SJSA1 (cell line): ENCODE results near the gene CEP128. TPM values are rescaled to one million over a fixed set of nuclear protein-coding genes. Genes with fewer than 3 reads are reported as not detected.

Experiments used
- DNase-seq, 2 experiments: peaks; one replicate each; pipeline ENCODE4 v3.0.0-alpha.2; 2015 to 2020; ENCODE audit warnings: low spot score in 2 of 2, low read depth in 1 of 2
- H3K27ac ChIP-seq: fragments of 250-450 bp; sonication (Bioruptor Pico); 2 replicates; pipeline ENCODE4 v1.5.1; 2020; ENCODE audit warnings: mild to moderate bottlenecking, moderate library complexity
- H3K27me3 ChIP-seq: fragments of 250-450 bp; sonication (Bioruptor Pico); replicated peaks from 2 replicates; pipeline ENCODE4 v1.5.1; 2020; ENCODE audit warnings: mild to moderate bottlenecking, moderate library complexity
- H3K36me3 ChIP-seq: fragments of 250-450 bp; sonication (Bioruptor Pico); 2 replicates; pipeline ENCODE4 v1.5.1; 2020; ENCODE audit warnings: mild to moderate bottlenecking
- H3K4me1 ChIP-seq: fragments of 250-450 bp; sonication (Bioruptor Pico); replicated peaks from 2 replicates; pipeline ENCODE4 v1.6.1; 2021; ENCODE audit warnings: mild to moderate bottlenecking
- H3K4me3 ChIP-seq: fragments of 250-450 bp; sonication (Bioruptor Pico); 2 replicates; pipeline ENCODE4 v1.5.1; 2020; ENCODE audit warnings: mild to moderate bottlenecking
- H3K9me3 ChIP-seq: fragments of 250-450 bp; sonication (Bioruptor Pico); replicated peaks from 2 replicates; pipeline ENCODE4 v1.5.1; 2020; ENCODE audit warnings: mild to moderate bottlenecking
- total RNA-seq: library from RNA; depleted of rRNA; stranded (reverse); fragments of >200 nt; shearing (Covaris generic); gene quantifications from 2 replicates; pipeline ENCODE4 v1.2.3, GENCODE V29; 2014

Gene CEP128
- total RNA-seq, 1 experiment from 2014 or later: 5.2 TPM

DNA sequence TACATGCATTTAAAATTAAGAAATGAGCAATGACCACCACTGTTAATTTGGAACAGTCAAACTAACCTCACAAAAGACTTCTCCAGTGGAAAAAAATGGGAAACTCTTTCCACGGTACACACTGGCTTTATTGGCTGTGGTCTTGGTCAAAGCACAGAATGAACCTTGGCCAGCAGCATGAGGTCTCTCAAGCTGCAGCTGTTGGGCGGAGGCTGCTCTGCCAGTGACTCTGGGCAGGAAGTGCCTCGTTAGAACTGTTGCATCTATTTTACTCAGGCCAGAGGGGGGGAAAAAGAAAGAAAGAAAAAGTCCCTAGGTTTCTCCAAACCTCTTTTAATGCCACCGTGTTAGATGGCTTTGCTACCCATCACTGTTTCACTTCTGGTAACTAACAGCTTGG lies 450.4 kb downstream of the CEP128 start:
- peak in 1 of 2 experiments; percentile 11 for DNase-seq
- H3K27ac ChIP-seq: no peak overlapping the region
- H3K36me3 ChIP-seq: no peaks in the 10 kb centered on the region
- no peaks in the 10 kb centered on the region for H3K27me3 ChIP-seq
- H3K4me3 ChIP-seq: no peak overlapping the region
- no peaks in the 10 kb centered on the region for H3K9me3 ChIP-seq
- peaks cover 11% of the 10 kb centered on the region; the same call in 1 of the 2 replicates for H3K4me1 ChIP-seq

DNA sequence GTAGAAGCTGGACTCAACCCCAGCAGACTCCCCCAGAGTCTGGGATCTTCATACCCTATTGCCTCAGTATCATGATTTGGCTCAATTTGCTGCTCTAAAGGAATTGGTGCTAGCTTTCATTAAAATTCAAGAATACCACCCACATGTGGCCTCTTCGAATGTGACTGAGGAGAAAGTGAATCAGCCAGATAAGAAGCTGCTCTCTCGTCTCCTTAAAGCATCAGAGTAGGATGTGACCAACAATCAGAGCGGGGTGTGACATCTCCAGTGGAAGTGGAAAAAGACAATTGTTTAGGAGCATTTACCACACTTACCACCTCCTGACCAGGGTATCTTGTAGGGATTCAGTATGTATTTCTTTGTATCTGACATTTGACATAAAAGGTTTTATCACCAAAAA lies 452.0 kb downstream of the CEP128 start:
- H3K27ac ChIP-seq: no peak overlapping the region
- no peaks in the 10 kb centered on the region for H3K27me3 ChIP-seq

DNA sequence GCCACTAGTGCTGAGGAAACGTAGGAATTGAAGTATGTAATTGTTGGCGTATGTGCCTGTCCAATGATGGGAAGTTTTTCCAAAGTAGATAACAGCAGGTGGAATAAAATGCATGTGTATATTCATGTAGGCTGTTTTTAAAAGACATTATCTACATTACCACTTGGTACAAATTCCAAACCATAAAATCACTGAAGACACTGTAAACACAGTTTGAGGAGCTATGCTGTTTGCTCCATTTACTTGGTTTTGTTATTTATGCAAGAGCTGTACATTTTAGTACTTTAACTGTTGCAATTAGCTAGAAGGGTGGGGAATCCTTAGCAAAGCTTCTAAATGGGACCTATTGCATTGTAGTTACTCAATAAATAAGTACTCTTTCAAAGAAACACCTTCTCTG lies 455.8 kb downstream of the CEP128 start:
- no peak overlapping the region for H3K27ac ChIP-seq
- DNase-seq: no peak
- no peak overlapping the region for H3K4me3 ChIP-seq
- no peaks in the 10 kb centered on the region for H3K36me3 ChIP-seq
- H3K9me3 ChIP-seq: peaks cover 5% of the 10 kb centered on the region
- H3K27me3 ChIP-seq: no peaks in the 10 kb centered on the region
- H3K4me1 ChIP-seq: no peaks in the 10 kb centered on the region; the same call in 1 of the 2 replicates

More for the DNA sequence above, 452.0 kb downstream of the CEP128 start:
- DNase-seq: no peak
- Histone ChIP-seq H3K9me3 (peaks cover 2% of the 10 kb centered on the region; the same call in 1 of the 2 replicates), H3K4me3 (no peak overlapping the region), H3K36me3 (no peaks in the 10 kb centered on the region), H3K4me1 (peaks cover 11% of the 10 kb centered on the region; the same call in 1 of the 2 replicates)

DNA sequence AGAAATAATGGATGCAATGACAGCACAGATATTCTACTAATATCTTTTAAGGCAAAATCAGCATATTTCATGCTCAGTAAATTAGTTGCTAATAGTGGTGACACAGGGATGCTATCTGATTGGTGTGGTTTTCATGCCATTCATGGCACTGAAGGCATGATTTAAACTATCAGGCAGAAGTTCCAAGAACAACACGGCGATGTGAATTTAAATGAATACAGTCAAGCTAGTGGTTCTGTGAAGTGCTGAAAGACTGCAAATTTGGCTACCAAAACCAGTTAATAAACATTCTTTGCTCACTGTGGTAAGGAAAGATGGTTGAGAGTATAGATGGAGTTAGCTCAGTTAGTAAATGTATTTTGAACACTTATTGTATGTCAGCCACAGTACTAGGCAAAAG lies 458.2 kb downstream of the CEP128 start:
- Histone ChIP-seq H3K36me3 (no peaks in the 10 kb centered on the region), H3K27me3 (no peaks in the 10 kb centered on the region), H3K9me3 (peaks cover 5% of the 10 kb centered on the region), H3K4me3 (no peak overlapping the region), H3K4me1 (no peaks in the 10 kb centered on the region), H3K27ac (no peak overlapping the region)
- DNase-seq: no peak

DNA sequence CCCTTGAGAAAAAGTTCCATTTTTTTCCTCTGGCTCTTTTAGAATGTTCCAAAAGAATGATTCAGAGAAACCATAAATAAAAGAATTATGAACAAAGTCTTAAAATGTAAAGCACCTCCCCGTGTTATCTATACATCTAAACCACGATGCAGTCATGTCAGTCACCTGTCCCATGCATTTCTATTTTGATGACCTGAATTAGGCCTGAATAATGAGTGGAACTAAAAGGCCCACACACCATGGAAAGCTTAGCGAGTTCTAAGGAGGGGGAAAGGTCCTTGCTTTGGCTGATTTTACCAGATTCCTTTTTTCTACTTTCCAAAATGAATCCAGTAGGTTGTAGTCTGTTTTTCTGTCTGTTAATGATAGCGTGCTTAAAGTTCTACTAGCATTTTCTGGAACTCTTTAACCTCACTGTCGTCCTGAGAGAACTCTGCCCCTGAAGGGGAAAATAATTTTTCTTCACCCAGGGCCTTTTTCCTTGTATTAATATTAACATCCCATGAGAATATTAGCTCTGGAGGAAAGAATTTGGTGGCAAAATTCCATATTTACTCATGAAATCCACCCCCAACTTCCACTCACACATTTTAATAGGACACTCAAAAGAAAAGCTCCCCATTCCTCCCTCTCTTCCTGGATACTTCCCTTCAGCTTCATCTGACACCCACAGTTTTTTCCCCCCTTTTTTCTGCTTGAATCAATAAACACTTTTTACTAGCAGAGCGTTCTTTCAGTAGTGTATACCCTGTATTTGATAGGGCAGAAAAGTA lies 464.0 kb downstream of the CEP128 start:
- no peak for DNase-seq
- H3K4me1 ChIP-seq: peaks cover 38% of the 10 kb centered on the region
- peak overlapping the region; percentile 87 for H3K27ac ChIP-seq
- no peak overlapping the region for H3K4me3 ChIP-seq
- no peaks in the 10 kb centered on the region for H3K36me3 ChIP-seq
- no peaks in the 10 kb centered on the region; the same call in 1 of the 2 replicates for H3K9me3 ChIP-seq
- H3K27me3 ChIP-seq: no peaks in the 10 kb centered on the region

DNA sequence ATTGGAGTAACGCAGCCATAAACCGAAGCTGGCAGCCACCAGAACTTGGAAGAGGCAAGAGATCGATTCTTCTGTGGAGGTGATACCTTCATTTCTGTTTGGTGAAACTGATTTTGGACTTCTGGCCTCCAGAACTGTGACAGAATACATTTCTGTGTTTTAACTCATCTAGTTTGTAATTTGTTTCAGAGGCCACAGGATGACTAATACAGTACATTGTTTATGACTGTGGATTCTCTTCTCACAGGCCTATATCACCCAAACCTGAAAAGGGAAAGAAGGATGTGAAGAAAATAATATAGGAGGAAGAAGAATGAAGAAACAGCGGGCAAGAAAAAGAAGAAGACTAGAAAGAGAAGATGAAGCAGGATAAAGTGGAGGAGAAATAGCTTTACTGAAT lies 466.5 kb downstream of the CEP128 start:
- no peaks in the 10 kb centered on the region; the same call in 1 of the 2 replicates for H3K9me3 ChIP-seq
- H3K36me3 ChIP-seq: no peaks in the 10 kb centered on the region
- peak in 1 of 2 experiments; percentile 76 for DNase-seq
- no peak overlapping the region for H3K4me3 ChIP-seq
- peak overlapping the region; percentile 87 for H3K27ac ChIP-seq
- H3K27me3 ChIP-seq: no peaks in the 10 kb centered on the region
- H3K4me1 ChIP-seq: peaks cover 38% of the 10 kb centered on the region

DNA sequence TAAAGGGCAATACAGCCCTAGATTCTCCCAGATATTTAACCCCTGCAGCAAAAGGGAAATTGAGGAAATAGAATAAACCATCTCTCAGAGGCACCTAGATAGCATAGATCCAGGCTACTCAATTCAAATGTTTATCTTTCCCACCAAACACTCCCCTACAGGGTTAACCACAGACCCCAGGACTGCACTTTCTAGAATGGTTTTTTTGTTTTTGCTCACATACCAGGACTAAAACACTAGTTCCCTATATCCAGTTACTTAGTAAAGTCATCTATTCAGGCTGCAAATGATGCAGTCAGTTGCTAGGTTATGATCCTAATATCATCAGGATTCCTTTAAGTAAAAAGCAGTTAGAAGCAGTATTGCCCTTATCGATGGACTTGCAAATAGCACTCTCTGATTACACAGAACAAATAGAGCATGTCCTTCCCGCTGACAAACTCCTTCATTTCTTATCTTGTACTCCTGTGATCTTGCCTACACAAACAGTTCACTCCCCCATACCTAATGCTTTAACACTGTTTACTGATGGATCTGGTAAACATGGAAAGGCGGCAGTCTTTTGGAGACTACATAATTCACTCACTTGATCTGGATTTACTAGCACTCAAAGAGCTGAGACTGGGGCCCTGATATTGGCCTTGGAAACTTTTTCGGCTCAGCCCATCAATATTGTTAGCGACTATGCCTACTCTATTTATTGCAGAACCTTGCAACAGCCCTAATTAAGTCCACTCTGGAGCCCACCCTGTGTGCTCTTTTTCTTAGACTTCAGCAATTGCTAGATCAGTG lies 473.0 kb downstream of the CEP128 start:
- Histone ChIP-seq H3K27ac (no peak overlapping the region), H3K27me3 (no peaks in the 10 kb centered on the region), H3K9me3 (no peaks in the 10 kb centered on the region; the same call in none of the 2 replicates), H3K4me1 (peaks cover 26% of the 10 kb centered on the region), H3K36me3 (no peaks in the 10 kb centered on the region), H3K4me3 (no peak overlapping the region)
- DNase-seq: no peak

DNA sequence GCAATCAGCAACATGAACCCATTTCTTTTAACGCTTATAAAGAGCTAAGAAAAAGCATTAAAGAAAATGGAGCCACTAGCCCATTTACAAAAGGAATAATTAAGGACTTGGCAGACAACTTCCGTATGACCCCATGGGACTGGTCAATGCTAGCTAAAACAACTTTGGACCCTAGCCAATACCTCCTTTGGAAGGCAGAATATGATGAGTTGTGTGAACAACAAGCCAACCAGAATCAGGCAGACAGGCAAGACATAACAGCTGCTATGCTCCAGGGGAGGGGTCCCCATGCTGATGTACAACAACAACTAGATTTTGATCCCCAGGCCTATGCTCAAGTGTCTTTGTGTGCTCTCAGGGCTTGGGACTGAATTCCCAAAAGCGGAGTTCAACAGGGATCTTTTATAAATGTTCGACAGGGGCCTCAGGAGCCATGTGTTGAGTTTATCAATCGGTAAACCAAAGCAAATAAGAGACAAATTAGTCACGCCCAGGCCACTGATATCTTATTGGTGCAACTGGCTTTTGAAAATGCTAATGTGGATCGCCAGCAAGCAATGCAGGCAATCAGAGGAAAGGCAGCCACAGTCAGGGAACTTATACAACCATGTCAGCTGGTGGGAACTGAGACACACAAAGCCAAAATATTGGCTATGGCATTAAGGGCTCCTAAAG lies 475.9 kb downstream of the CEP128 start:
- H3K27ac ChIP-seq: peak overlapping the region; percentile 98
- no peaks in the 10 kb centered on the region for H3K36me3 ChIP-seq
- H3K27me3 ChIP-seq: no peaks in the 10 kb centered on the region
- H3K4me1 ChIP-seq: peaks cover 32% of the 10 kb centered on the region
- no peaks in the 10 kb centered on the region; the same call in 1 of the 2 replicates for H3K9me3 ChIP-seq
- H3K4me3 ChIP-seq: no peak overlapping the region
- DNase-seq: no peak

DNA sequence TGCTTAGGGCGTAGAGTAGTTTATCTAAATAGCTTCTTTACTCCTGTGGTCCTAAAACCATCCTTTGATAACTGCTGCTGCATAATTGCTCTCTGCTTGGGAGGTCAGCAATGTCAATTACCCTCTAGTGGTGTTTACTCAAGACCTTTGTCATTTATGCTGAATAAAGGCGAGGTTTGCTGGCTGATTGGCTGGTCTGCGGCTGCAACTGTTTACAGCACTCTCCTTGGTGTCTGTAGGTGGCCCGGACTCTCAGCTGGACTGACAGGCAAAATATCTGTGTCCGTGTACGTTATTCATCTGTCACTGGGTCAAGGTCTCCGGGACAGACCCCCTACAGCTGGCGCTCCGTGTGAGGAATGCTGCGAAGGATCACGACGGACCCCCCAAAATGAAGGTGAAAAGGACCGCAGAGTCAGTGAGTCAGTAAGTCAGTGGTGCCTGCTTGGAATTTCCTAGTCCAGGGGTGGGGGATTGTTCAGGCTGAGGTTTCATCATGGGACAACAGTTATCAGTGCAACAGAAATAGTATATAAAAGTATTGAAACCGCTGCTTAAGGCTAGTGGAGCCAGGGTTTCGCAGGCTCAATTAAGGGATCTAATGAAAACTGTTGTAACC lies 476.9 kb downstream of the CEP128 start:
- peak; percentile 98 for DNase-seq
- Histone ChIP-seq H3K9me3 (no peaks in the 10 kb centered on the region; the same call in 1 of the 2 replicates), H3K4me3 (no peak overlapping the region), H3K27me3 (no peaks in the 10 kb centered on the region), H3K36me3 (no peaks in the 10 kb centered on the region), H3K4me1 (peaks cover 32% of the 10 kb centered on the region), H3K27ac (peak overlapping the region; percentile 98)

DNA sequence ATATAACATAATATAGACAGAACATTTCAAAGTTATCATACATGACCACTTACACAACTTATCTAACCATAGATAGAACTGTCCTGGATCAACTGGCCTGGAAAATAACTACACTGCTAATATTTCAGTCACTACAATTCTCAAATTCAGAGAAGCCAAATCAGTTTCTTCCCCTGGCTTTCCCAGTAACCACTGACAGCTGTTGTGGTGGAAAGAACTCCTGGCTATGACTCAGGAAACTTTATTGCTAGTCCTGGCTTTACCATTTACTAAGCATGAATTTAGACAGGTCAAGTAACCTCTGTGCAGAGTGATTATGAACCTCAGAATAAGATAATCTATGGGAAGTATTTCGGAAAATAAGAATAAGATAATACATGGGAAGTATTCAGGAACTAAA lies 485.3 kb downstream of the CEP128 start:
- H3K4me1 ChIP-seq: no peaks in the 10 kb centered on the region
- H3K27ac ChIP-seq: no peak overlapping the region
- H3K4me3 ChIP-seq: no peak overlapping the region
- 0 out of 2 replicates have a peak, but pooled peaks cover 2% of the 10 kb centered on the region for H3K9me3 ChIP-seq
- no peak for DNase-seq
- H3K27me3 ChIP-seq: no peaks in the 10 kb centered on the region; the same call in 1 of the 2 replicates
- H3K36me3 ChIP-seq: no peaks in the 10 kb centered on the region; the same call in 1 of the 2 replicates

DNA sequence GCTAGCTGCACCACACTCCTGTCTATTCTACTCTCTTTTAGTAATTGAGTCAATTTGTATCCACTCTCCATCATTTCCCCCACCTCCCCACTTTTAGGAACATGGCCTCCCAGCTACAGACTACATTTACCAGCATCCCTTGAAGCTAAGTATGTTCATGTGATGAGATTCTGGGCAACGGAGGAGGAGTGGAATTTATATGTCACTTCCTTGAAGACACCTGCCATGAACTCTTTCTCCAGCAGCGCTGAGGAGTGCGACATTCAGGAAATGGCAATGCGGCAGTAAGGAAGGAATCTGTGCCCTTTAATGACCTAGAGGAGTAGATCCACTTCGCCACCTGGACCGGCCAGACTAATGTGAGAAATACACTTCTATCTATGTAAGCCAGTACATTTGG lies 486.5 kb downstream of the CEP128 start:
- Histone ChIP-seq H3K9me3 (0 out of 2 replicates have a peak, but pooled peaks cover 2% of the 10 kb centered on the region), H3K36me3 (no peaks in the 10 kb centered on the region; the same call in 1 of the 2 replicates), H3K4me3 (no peak overlapping the region), H3K27ac (no peak overlapping the region), H3K4me1 (no peaks in the 10 kb centered on the region), H3K27me3 (no peaks in the 10 kb centered on the region; the same call in 1 of the 2 replicates)
- no peak for DNase-seq

DNA sequence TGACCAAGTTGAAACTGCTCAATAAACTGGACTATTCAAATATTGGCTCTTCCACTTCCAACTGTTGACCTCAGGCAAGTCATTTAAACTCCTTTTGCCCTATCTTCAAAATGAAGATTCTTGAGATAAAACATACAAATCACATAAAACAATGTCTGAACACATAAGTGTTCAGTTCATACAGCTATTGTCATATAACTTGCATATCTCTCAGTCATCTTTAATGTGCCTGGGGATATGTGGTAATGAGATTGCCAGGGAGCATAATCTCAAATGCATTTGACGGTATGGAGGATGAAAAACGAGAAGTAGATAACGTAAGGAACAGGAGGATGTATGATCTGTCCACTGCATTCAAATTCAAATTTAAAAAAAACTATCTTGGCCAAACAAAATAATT lies 493.3 kb downstream of the CEP128 start:
- H3K27me3 ChIP-seq: no peaks in the 10 kb centered on the region
- H3K36me3 ChIP-seq: no peaks in the 10 kb centered on the region
- no peak overlapping the region for H3K27ac ChIP-seq
- no peak overlapping the region for H3K4me3 ChIP-seq
- no peak for DNase-seq
- 0 out of 2 replicates have a peak, but pooled peaks cover 3% of the 10 kb centered on the region for H3K4me1 ChIP-seq
- H3K9me3 ChIP-seq: 0 out of 2 replicates have a peak, but pooled peaks cover 2% of the 10 kb centered on the region

DNA sequence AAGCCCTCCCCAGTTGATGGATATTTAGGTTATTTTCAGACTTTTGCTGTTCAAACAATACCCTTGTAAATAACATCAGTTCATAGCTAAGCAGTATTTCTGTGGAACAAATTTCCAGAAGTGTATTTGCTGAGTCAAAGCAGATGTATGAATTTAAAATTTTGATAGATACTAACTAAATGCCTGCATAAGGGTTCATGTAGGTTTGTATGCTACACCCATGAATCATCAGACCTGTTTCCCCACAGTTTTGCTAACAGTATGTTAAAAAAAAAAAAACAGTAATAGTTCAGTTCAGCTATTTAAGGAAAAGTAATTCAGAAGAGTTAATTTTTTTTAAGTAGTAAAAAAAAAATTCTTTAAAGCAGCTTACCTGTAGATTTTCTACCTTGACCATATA lies 494.1 kb downstream of the CEP128 start:
- DNase-seq: no peak
- 0 out of 2 replicates have a peak, but pooled peaks cover 2% of the 10 kb centered on the region for H3K9me3 ChIP-seq
- no peaks in the 10 kb centered on the region for H3K36me3 ChIP-seq
- H3K27me3 ChIP-seq: no peaks in the 10 kb centered on the region
- H3K4me1 ChIP-seq: 0 out of 2 replicates have a peak, but pooled peaks cover 3% of the 10 kb centered on the region
- H3K4me3 ChIP-seq: no peak overlapping the region
- H3K27ac ChIP-seq: no peak overlapping the region
